CD4-positive, alpha-beta memory T cell (primary cell): ENCODE results near the gene NPY4R. TPM values are rescaled to one million over a fixed set of nuclear protein-coding genes. Genes with fewer than 3 reads are reported as not detected.
"Not testable (repeated sequence)": the region's sequence is repeated elsewhere in the genome, so short reads cannot be mapped to it uniquely, and the experiment has no call there.

Experiments
- CTCF ChIA-PET: fragments of 350-600 bp; sonication (Branson Sonifier 250); formaldehyde crosslinking; loops from one replicate; lab custom pipeline; 2021; ENCODE audit warnings: inconsistent platforms; ENCODE audit not compliant: partially characterized antibody; lab: Charles Lee
- POLR2A ChIA-PET: fragments of 350-600 bp; sonication (Branson Sonifier 250); formaldehyde crosslinking; loops from one replicate; lab custom pipeline; 2021; ENCODE audit not compliant: partially characterized antibody; lab: Charles Lee
- DNase-seq, 5 donors: peaks; one replicate each; pipeline versions ENCODE4 v3.0.0 to v3.0.0-alpha.2; 2020 to 2022; ENCODE audit warnings: mixed read lengths in 1 of 5
- H3K27ac ChIP-seq: one replicate; pipeline ENCODE4 v1.7.0; 2013; ENCODE audit warnings: low read depth, low read length
- H3K27me3 ChIP-seq: 2 replicates; pipeline ENCODE4 v1.7.0; 2013; ENCODE audit warnings: mild to moderate bottlenecking, low read length, moderate library complexity; ENCODE audit not compliant: insufficient read depth
- H3K36me3 ChIP-seq: 2 replicates; pipeline ENCODE4 v1.7.0; 2013; ENCODE audit warnings: mild to moderate bottlenecking, low read length, moderate library complexity; ENCODE audit not compliant: insufficient read depth
- H3K4me1 ChIP-seq: 2 replicates; pipeline ENCODE4 v1.7.0; 2013; ENCODE audit warnings: mild to moderate bottlenecking, low read length, moderate library complexity; ENCODE audit not compliant: insufficient read depth
- H3K4me3 ChIP-seq, 2 donors: one replicate each; pipeline ENCODE4 v1.7.0; 2013; ENCODE audit warnings: low read length in 2 of 2, mild to moderate bottlenecking in 1 of 2
- H3K9me3 ChIP-seq, 2 donors: one replicate each; pipeline ENCODE4 v1.7.0; 2013; ENCODE audit warnings: low read length in 2 of 2, control low read depth in 1 of 2; ENCODE audit not compliant: control insufficient read depth in 1 of 2
- H3K27ac Mint-ChIP-seq, 7 donors: one replicate each; pipeline ENCODE4 v1.8.0; 2020 to 2021; ENCODE audit warnings: mixed read lengths in 7 of 7, mild to moderate bottlenecking in 6 of 7, inconsistent platforms in 3 of 7, moderate library complexity in 3 of 7
- H3K27me3 Mint-ChIP-seq, 2 donors: one replicate each; pipeline ENCODE4 v1.8.0; 2020 to 2021; ENCODE audit warnings: mixed read lengths in 2 of 2
- H3K36me3 Mint-ChIP-seq, 2 donors: one replicate each; pipeline ENCODE4 v1.8.0; 2020 to 2021; ENCODE audit warnings: mixed read lengths in 2 of 2, inconsistent platforms in 1 of 2, mild to moderate bottlenecking in 1 of 2
- H3K4me1 Mint-ChIP-seq, 4 donors: one replicate each; pipeline ENCODE4 v1.8.0; 2020 to 2021; ENCODE audit warnings: mixed read lengths in 4 of 4, mild to moderate bottlenecking in 1 of 4
- H3K4me3 Mint-ChIP-seq, 8 donors: one replicate each; pipeline ENCODE4 v1.8.0; 2020 to 2021; ENCODE audit warnings: mixed read lengths in 8 of 8, mild to moderate bottlenecking in 7 of 8, moderate library complexity in 6 of 8, inconsistent platforms in 3 of 8
- H3K9me3 Mint-ChIP-seq, 8 donors: one replicate each; pipeline ENCODE4 v1.8.0; 2020 to 2021; ENCODE audit warnings: mixed read lengths in 8 of 8, mild to moderate bottlenecking in 5 of 8, inconsistent platforms in 3 of 8, moderate library complexity in 1 of 8
- intact Hi-C: fragments of 100-400 bp; cut with micrococcal nuclease; formaldehyde crosslinking; loops from one replicate; pipeline ENCODE4 v1.15.1; 2023
- polyA plus RNA-seq, 2 donors: library from polyadenylated mRNA; unstranded; fragments of 300-500 nt; fragmentation: Illumina TruSeq; gene quantifications; one replicate each; pipeline ENCODE4 v1.2.3, GENCODE V29; 2021
- total RNA-seq, 2 experiments: library from RNA; stranded (reverse); gene quantifications; one replicate each; pipeline ENCODE4 v1.2.3, GENCODE V29; 2021

NPY4R gene
- total and polyA plus RNA-seq, 4 experiments from 2014 or later = not detected

DNA sequence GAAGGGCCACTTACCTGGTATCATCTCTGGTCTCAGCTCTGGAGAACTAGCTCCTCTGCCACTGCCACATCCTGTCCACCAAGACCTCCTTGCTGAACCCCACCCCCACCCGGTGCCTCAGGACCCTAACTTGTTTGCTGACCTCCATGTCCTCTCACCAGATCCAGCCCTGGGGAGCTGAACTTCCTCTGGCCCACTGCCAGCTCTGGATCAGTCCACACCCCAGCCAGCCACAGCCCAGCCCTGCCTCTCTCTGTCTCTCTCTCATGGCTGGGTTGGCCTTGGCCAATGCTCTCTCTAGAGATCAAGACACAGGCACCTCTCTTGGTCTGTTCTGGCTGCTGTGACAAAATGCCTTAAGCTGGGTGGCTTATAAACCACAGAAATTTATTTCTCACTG, 14.4 kb downstream of the NPY4R start:
- DNase-seq, H3K36me3 ChIP-seq, H3K36me3 Mint-ChIP-seq, intact Hi-C loops, H3K27ac Mint-ChIP-seq, H3K27ac ChIP-seq, H3K9me3 ChIP-seq, H3K4me3 ChIP-seq, H3K9me3 Mint-ChIP-seq, CTCF ChIA-PET, H3K4me1 ChIP-seq, H3K4me3 Mint-ChIP-seq, H3K4me1 Mint-ChIP-seq, H3K27me3 Mint-ChIP-seq, POLR2A ChIA-PET, H3K27me3 ChIP-seq: not testable (repeated sequence)

GRCh38 chr10:46450829-46451228, 14.9 kb downstream of the NPY4R start:
- H3K36me3 ChIP-seq, H3K36me3 Mint-ChIP-seq, H3K4me3 ChIP-seq, intact Hi-C loops, POLR2A ChIA-PET, H3K27ac Mint-ChIP-seq, H3K9me3 Mint-ChIP-seq, DNase-seq, H3K4me1 ChIP-seq, H3K27me3 ChIP-seq, H3K4me3 Mint-ChIP-seq, H3K27ac ChIP-seq, H3K9me3 ChIP-seq, H3K27me3 Mint-ChIP-seq, CTCF ChIA-PET, H3K4me1 Mint-ChIP-seq: not testable (repeated sequence)

- H3K4me1 ChIP-seq, H3K27me3 Mint-ChIP-seq, H3K4me3 ChIP-seq, CTCF ChIA-PET, intact Hi-C loops, POLR2A ChIA-PET, H3K4me1 Mint-ChIP-seq, DNase-seq, H3K36me3 ChIP-seq, H3K27ac ChIP-seq, H3K9me3 ChIP-seq, H3K4me3 Mint-ChIP-seq, H3K9me3 Mint-ChIP-seq, H3K27ac Mint-ChIP-seq, H3K27me3 ChIP-seq, H3K36me3 Mint-ChIP-seq: not testable (repeated sequence)
Observed at GRCh38 chr10:46447439-46447838, 18.3 kb downstream of the NPY4R start.

- H3K27me3 Mint-ChIP-seq, CTCF ChIA-PET, H3K9me3 ChIP-seq, intact Hi-C loops, DNase-seq, H3K36me3 ChIP-seq, H3K27me3 ChIP-seq, H3K9me3 Mint-ChIP-seq, H3K27ac ChIP-seq, H3K27ac Mint-ChIP-seq, H3K36me3 Mint-ChIP-seq, H3K4me3 Mint-ChIP-seq, H3K4me3 ChIP-seq, H3K4me1 ChIP-seq, POLR2A ChIA-PET, H3K4me1 Mint-ChIP-seq: not testable (repeated sequence)
Observed at GRCh38 chr10:46445389-46446122, 20.2 kb downstream of the NPY4R start.

DNA sequence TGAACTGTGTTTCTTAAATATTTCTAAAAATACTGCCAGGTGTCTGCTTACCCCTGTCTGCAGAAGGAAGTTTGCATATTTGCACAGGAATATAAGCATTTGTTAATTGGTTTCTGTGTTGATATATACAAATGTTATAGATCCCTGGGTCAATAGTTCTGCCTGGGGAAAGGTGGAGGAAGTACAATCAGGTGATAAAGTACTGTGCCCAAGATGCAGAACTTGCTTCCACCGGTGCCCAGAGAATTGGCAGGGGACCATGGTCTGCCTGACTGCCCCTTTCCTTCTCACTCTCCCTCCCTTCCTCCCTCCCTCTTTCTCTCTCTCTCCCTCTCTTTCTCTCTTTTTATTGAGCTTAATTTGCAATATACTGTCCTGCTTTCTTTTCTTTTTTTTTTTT, 22.3 kb downstream of the NPY4R start:
- H3K4me3 ChIP-seq, H3K9me3 Mint-ChIP-seq, POLR2A ChIA-PET, H3K36me3 Mint-ChIP-seq, H3K4me1 Mint-ChIP-seq, H3K27me3 ChIP-seq, H3K36me3 ChIP-seq, DNase-seq, H3K27me3 Mint-ChIP-seq, H3K4me1 ChIP-seq, H3K4me3 Mint-ChIP-seq, CTCF ChIA-PET, H3K27ac Mint-ChIP-seq, intact Hi-C loops, H3K27ac ChIP-seq, H3K9me3 ChIP-seq: not testable (repeated sequence)

DNA sequence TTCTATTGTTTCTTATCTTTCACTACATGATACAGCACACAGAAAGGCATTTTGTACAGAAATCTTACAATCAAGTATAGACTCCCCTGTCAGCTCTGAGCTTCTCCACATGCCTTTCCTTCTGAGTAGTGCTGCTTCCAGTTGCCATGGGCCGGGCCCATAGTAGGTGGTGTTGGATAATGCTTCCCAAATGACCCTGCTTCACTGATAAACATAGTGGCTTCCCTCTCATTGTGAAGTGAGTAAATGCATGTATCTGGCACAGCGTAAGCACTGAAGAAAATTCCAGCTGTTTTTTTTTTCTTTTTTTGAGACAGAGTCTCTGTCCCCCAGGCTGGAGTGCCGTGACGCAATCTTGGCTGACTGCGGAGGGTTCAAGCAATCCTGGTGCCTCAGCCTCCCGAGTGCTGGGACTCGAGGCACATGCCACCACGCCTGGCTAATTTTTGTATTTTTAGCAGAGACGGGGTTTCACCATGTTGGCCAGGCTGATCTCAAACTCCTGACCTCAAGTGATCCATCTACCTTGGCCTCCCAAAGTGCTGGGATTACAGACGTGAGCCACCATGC, 23.0 kb downstream of the NPY4R start:
- H3K4me1 ChIP-seq, H3K27ac Mint-ChIP-seq, H3K27me3 Mint-ChIP-seq, H3K36me3 Mint-ChIP-seq, H3K27me3 ChIP-seq, H3K4me3 Mint-ChIP-seq, H3K4me1 Mint-ChIP-seq, intact Hi-C loops, DNase-seq, H3K4me3 ChIP-seq, CTCF ChIA-PET, POLR2A ChIA-PET, H3K9me3 ChIP-seq, H3K36me3 ChIP-seq, H3K27ac ChIP-seq, H3K9me3 Mint-ChIP-seq: not testable (repeated sequence)

GRCh38 chr10:46441837-46442278, 23.9 kb downstream of the NPY4R start:
- H3K36me3 Mint-ChIP-seq, H3K9me3 Mint-ChIP-seq, CTCF ChIA-PET, H3K4me3 ChIP-seq, H3K9me3 ChIP-seq, H3K4me3 Mint-ChIP-seq, H3K27me3 Mint-ChIP-seq, H3K4me1 ChIP-seq, POLR2A ChIA-PET, H3K4me1 Mint-ChIP-seq, intact Hi-C loops, H3K27me3 ChIP-seq, DNase-seq, H3K36me3 ChIP-seq, H3K27ac Mint-ChIP-seq, H3K27ac ChIP-seq: not testable (repeated sequence)

- H3K36me3 Mint-ChIP-seq, H3K27me3 ChIP-seq, intact Hi-C loops, H3K4me1 ChIP-seq, H3K4me1 Mint-ChIP-seq, H3K4me3 ChIP-seq, H3K36me3 ChIP-seq, H3K9me3 Mint-ChIP-seq, DNase-seq, H3K4me3 Mint-ChIP-seq, POLR2A ChIA-PET, H3K27me3 Mint-ChIP-seq, CTCF ChIA-PET, H3K9me3 ChIP-seq, H3K27ac ChIP-seq, H3K27ac Mint-ChIP-seq: not testable (repeated sequence)
Observed at GRCh38 chr10:46440942-46441341, 24.8 kb downstream of the NPY4R start.
